ENCODE data around the gene ZNF280B.
A peak's percentile ranks its signal among the peaks of the same experiment; 100 is the strongest.

The ZNF280B gene

GRCh38 chr22:22508274-22509176 lies at the start of gene ZNF280B:
Gene ZNF280B (minus strand): TSS chr22:22508742. CDS start chr22:22489398, 19,344 bp downstream.
- peak; percentile 76 for DNase-seq

- no peak for DNase-seq
Measured at GRCh38 chr22:22556995-22557925, 48.7 kb upstream of the ZNF280B start.

GRCh38 chr22:22556578-22556977 lies 48.0 kb upstream of the ZNF280B start:
- no peak for DNase-seq

- DNase-seq: no peak
Measured at GRCh38 chr22:22555596-22555995, 47.1 kb upstream of the ZNF280B start.

GRCh38 chr22:22554587-22555284 lies 46.2 kb upstream of the ZNF280B start:
- no peak for DNase-seq

- no peak for DNase-seq
Measured at GRCh38 chr22:22553735-22554586, 45.4 kb upstream of the ZNF280B start.

- DNase-seq: no peak
Measured at GRCh38 chr22:22553141-22553540, 44.6 kb upstream of the ZNF280B start.

- no peak for DNase-seq
Measured at GRCh38 chr22:22552630-22553029, 44.1 kb upstream of the ZNF280B start.

GRCh38 chr22:22550789-22551434 lies 42.4 kb upstream of the ZNF280B start:
- no peak for DNase-seq

GRCh38 chr22:22548910-22549309 lies 40.4 kb upstream of the ZNF280B start:
- DNase-seq: no peak

GRCh38 chr22:22548317-22548716 lies 39.8 kb upstream of the ZNF280B start:
- DNase-seq: no peak

- no peak for DNase-seq
Measured at GRCh38 chr22:22547692-22548300, 39.3 kb upstream of the ZNF280B start.

GRCh38 chr22:22547226-22547625 lies 38.7 kb upstream of the ZNF280B start:
- DNase-seq: no peak

GRCh38 chr22:22546490-22546889 lies 37.9 kb upstream of the ZNF280B start:
- DNase-seq: no peak

GRCh38 chr22:22545084-22545483 lies 36.5 kb upstream of the ZNF280B start:
- DNase-seq: no peak

GRCh38 chr22:22538226-22538989 lies 29.9 kb upstream of the ZNF280B start:
- DNase-seq: no peak

- DNase-seq: no peak
Measured at GRCh38 chr22:22536916-22537315, 28.4 kb upstream of the ZNF280B start.

- no peak for DNase-seq
Measured at GRCh38 chr22:22536515-22536914, 28.0 kb upstream of the ZNF280B start.

GRCh38 chr22:22535662-22536061 lies 27.1 kb upstream of the ZNF280B start:
- DNase-seq: no peak
